VCaP (cell line): ENCODE data around the gene CNIH2.

Experiments
- H3K27ac ChIP-seq: fragments of 450-650 bp; 2 replicates; pipeline ENCODE4 v1.5.1; 2017
- CTCF ChIP-seq: fragments of 450-650 bp; conservative IDR thresholded peaks from 2 replicates; pipeline ENCODE4 v1.5.1; 2017; ENCODE audit warnings: mild to moderate bottlenecking, moderate library complexity

The CNIH2 gene

GRCh38 chr11:66265531-66266377 lies 12.2 kb upstream of the CNIH2 start:
- peak overlapping the region; percentile 96; the same call in 1 of the 2 replicates for H3K27ac ChIP-seq

DNA sequence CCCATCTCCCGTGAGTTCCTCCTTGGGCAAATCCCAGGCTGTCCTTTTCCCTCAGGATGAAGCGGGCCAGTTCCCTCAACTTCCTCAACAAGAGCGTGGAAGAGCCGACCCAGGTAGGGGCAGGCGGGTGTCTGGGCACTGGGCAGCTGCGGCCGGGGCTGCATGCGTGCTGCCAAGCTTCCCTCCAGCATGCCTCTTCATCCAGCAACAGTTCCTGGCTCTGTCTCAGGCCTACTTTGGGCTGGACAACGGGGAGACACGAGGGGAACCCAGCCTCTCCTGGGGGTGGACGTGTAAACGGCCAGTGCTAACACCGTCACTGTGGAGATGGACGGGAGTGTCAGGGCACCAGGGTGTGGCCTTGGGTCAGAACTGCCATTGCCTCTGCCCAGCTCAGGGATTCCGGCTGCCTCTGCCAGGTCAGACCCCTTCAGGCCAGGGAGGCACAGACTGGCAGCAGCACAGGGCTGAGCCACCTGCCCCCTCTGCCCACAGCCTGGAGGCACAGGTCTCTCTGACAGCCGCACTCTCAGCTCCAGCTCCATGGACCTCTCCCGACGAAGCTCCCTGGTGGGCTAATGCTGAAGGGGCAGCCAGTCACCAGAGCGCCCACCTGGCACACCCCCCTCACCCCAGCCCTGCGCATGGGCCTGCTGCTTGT lies 11.5 kb upstream of the CNIH2 start:
- H3K27ac ChIP-seq = peak overlapping the region; percentile 96
- TF ChIP-seq CTCF = no peak

More at GRCh38 chr11:66265531-66266377, 12.2 kb upstream of the CNIH2 start:
- TF ChIP-seq CTCF = no peak

DNA sequence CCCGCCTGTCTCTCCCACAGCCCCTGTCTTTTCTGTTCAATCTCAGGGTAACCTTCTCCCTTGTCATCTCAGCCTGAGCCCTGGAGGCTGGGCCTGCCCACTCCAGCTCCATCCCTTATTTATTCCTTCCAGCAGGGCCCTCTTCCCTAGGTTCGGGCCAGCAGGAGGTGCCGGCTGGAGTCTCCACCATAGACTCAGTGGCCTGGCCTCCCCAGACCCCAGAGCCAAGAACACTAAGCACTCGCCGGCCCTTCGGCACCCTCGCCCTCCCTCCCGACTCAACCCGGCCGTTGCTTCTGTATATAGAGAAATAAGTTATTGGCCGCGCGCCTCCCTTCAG lies 11.0 kb upstream of the CNIH2 start:
- TF ChIP-seq CTCF = 0 out of 2 replicates have a peak, but pooled peaks have one; percentile 21
- peak overlapping the region; percentile 96 for H3K27ac ChIP-seq

DNA sequence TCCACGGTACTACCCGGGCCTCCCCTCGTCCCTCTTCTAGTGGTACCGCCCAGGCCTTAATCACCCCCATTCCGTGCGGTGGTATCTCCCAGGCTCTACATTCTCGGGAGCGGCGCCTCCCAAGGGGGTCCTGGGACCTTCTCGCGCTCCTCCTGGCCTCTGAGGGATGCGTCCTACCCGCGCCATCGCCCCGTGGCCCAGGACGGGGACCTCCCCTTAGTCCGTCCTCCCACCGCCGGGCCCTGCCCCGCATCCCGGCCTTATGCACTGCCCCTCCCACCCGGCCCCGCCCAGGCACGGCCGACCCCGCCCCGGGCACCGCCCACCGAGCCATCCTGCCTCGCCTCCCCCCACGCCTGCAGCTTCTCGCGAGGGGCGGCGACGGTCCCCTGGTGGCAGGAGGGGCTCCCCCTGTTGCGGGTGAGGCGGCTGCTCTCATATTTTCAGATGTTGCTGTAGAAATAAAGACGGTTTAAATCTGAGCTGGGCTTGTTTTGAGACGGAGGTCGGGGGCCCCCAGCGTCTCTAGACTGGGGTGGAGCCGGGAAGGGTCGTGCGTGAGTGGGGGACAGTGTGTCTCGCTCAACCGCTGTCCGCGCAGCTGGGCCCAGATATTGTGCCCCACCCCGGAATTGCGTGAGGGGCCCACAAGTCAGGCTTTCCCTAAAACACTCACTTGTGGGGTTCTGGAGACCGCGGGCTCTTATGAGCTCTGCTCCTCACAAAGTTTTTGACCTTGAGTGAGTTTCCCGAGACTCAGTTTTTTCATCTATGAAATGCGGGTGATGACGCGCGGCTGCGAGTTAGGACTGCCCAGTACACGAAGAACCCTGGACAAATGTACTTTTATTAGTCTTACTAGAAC lies 10.4 kb upstream of the CNIH2 start:
- peak overlapping the region; percentile 96 for H3K27ac ChIP-seq

GRCh38 chr11:66268244-66268951 lies 9.6 kb upstream of the CNIH2 start, which contains the start of gene RAB1B:
Gene RAB1B (plus strand): TSS chr11:66268639. CDS start chr11:66268680, 41 bp downstream.
- peak within 1 kb of the TSS; percentile 96 for H3K27ac ChIP-seq
- TF ChIP-seq CTCF = no peak

More for the DNA sequence above, 10.4 kb upstream of the CNIH2 start:
- TF ChIP-seq CTCF = 0 out of 2 replicates have a peak, but pooled peaks have one; percentile 12

- peak overlapping the region; percentile 96 for H3K27ac ChIP-seq
- TF ChIP-seq CTCF = peak; percentile 49
Observed at GRCh38 chr11:66268952-66269905, 8.7 kb upstream of the CNIH2 start.
